ENCODE measurements around the gene CLPX.
A peak's percentile ranks its signal among the peaks of the same experiment; 100 is the strongest.
"Not testable (repeated sequence)": the region's sequence is repeated elsewhere in the genome, so short reads cannot be mapped to it uniquely, and the experiment has no call there.

CLPX gene

DNA sequence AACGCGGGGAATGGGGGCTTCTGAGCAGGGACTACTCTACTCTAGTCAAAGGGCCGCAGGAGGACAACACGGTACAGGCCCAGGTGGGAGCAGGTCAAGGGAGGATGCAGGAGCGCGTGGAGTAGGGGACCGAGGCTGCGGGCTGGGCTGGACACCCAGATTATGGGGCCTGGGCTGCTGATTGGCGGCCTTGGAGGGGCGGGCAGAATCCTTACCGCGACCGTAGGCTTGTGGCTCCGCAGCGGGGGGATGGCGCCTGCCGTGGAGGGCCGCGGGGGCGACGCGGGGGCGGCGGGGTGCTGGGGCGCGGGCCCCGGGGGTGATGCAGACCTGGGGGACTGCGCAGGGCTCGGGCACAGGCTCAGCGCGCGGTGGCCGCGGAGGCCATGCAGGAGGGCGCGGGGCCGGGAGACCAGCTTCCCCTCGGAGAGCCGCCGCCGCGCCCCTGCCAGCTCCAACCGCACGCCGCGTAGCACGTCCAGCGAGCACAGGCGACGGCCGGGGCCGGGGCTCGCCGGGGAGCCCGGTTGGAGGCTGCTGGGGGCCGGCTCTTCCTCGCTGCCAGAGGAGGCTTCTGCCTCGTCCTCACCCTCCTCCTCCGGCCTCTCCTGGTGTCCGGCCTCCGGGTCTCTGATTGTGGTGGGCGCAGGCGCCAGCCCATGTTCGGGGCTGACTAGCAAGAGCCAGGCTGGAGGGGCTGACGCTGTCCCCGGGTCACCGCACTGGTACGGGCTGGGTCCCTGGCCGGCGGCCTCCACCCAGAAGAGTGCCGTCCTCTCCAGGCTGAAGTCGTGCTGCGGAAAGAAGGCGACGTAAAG is 83.0 kb downstream of the CLPX start:
- DNase-seq (ENCODE audit: low read depth in 2 of 2) = no peak

DNA sequence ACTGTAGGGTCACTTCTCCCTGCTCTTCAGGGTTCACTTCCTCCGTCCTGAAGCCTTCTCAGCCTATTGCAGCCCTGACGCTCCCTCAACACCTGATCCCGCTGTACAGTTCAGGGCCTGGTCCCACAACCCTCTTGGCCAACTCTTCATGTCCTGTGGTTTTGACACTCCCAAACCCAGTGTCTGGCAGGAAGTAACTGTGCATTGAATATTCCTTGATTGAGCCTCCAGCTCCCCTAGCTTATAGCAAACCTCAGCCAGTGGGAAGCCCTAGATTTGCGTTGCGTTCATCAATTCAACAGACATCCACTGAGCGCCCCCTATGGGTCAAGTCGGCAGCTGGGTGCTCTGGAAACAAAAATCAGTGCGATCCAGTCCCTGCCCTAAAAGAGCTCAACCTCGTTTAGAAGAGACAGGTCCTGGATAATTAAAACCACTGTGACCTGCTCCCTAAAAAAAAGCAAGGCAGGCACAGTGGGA is 83.7 kb downstream of the CLPX start:
- DNase-seq (ENCODE audit: low read depth in 2 of 2) = peak in 1 of 2 donors; percentile 25

DNA sequence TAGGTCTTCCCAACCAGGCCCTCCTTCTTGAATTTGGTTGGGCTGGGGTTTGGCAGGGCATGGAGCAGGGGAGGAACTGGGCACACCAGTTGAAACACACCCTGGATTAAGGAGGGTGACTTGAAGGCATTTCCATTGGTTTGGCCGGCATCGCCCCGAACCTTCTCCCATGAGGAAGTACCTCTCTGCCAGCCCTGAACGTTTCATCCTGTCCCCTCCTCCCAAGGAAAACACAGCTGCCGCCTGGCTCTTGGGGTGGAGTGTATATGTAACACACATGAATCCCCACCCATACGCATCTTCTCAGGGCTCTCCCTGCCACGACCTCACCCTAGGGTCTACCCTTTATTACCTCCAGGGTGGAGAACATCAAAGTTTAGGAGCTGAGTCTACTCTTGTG is 84.7 kb downstream of the CLPX start:
- DNase-seq (ENCODE audit: low read depth in 2 of 2) = no peak

DNA sequence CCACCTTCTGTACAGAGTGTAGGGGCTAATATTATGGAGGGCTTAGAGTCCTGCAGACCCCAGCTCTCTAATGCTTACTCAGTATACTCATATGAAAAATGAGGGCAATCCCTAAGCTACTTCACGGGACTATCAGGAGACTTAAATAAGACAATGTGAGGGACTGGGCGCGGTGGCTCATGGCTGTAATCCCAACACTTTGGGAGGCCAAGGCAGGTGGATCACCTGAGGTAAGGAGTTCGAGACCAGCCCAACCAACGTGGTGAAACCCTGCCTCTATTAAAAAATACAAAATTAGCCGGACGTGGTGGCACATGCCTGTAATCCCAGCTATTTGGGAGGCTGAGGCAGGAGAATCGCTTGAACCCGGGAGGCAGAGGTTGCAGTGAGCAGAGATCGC is 85.3 kb downstream of the CLPX start:
- not testable (repeated sequence) for DNase-seq (ENCODE audit: low read depth in 2 of 2)

DNA sequence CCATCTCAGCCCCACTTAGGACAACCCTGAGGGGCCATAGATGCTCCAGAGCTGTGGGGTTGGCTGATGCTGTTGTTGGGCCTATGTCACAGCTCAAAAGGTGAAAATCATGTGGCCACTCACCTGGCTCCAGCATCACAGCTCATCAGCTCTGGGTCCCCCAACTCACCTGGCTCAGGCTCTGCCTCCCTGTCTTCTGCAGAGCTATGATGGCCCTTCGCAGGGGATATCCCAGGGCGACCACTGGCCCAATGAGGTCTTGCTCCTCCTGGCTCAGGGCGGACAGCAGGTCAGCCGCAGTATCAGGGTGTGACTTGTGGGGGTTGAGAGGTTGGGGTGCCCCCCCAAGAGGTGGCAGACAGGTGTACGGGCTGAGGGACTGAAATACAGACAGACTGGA is 85.8 kb downstream of the CLPX start:
- DNase-seq (ENCODE audit: low read depth in 2 of 2) = no peak
